CD14-positive monocyte (primary cell): ENCODE measurements around the gene PARP8. TPM values are rescaled to one million over a fixed set of nuclear protein-coding genes. Genes with fewer than 3 reads are reported as not detected.
"Not testable (repeated sequence)": the region's sequence is repeated elsewhere in the genome, so short reads cannot be mapped to it uniquely, and the experiment has no call there.

Experiments used
- DNase-seq, 3 donors: peaks; one replicate each; pipeline ENCODE4 v3.0.0-alpha.2; 2011 to 2022
- H2AFZ ChIP-seq: 2 replicates; pipeline ENCODE4 v1.6.0; 2012; ENCODE audit warnings: mild to moderate bottlenecking, low read depth, low read length, inconsistent platforms; ENCODE audit not compliant: insufficient read depth, poor library complexity, severe bottlenecking
- H3K27ac ChIP-seq, 2 donors: 1 replicate in 1 of 2; 2 replicates in 1 of 2; pipeline ENCODE4 v1.5.1; 2012 to 2013; ENCODE audit warnings: low read length in 2 of 2, control low read depth in 1 of 2, inconsistent platforms in 1 of 2, low read depth in 1 of 2, mild to moderate bottlenecking in 1 of 2
- H3K27me3 ChIP-seq, 2 donors: one replicate each; pipeline versions ENCODE4 v1.6.0 to v1.6.1; 2011 to 2013; ENCODE audit warnings: low read length in 2 of 2; ENCODE audit not compliant: control insufficient read depth in 2 of 2, insufficient read depth in 2 of 2
- H3K36me3 ChIP-seq, 2 donors: replicated peaks in 1 of 2; 1 replicate in 1 of 2; 2 replicates in 1 of 2; pipeline versions ENCODE4 v1.5.1 to v1.6.1; 2012 to 2013; ENCODE audit warnings: low read length in 2 of 2, control low read depth in 1 of 2, inconsistent platforms in 1 of 2, mild to moderate bottlenecking in 1 of 2; ENCODE audit not compliant: insufficient read depth in 2 of 2, control insufficient read depth in 1 of 2
- H3K4me1 ChIP-seq, 2 donors: 1 replicate in 1 of 2; 2 replicates in 1 of 2; pipeline versions ENCODE4 v1.5.1 to v1.6.1; 2012 to 2013; ENCODE audit warnings: low read length in 2 of 2, control low read depth in 1 of 2, inconsistent platforms in 1 of 2, mild to moderate bottlenecking in 1 of 2, moderate library complexity in 1 of 2; ENCODE audit not compliant: insufficient read depth in 2 of 2, control insufficient read depth in 1 of 2
- H3K4me2 ChIP-seq: replicated peaks from 2 replicates; pipeline ENCODE3; 2012; ENCODE audit warnings: low read length, moderate library complexity, mild to moderate bottlenecking; ENCODE audit not compliant: poor library complexity, severe bottlenecking; ENCODE audit errors: extremely low read depth
- H3K4me3 ChIP-seq, 3 experiments: fragments of 200-600 bp in 1 of 3; sonication (generic) in 1 of 3; replicated peaks in 1 of 3; 1 replicate in 2 of 3; 2 replicates in 1 of 3; pipeline ENCODE4 v1.5.1; 2011 to 2013; ENCODE audit warnings: low read length in 3 of 3, mild to moderate bottlenecking in 3 of 3, control low read depth in 2 of 3, low read depth in 2 of 3, inconsistent platforms in 1 of 3, moderate library complexity in 1 of 3
- H3K79me2 ChIP-seq: 2 replicates; pipeline ENCODE4 v1.6.0; 2012; ENCODE audit warnings: mild to moderate bottlenecking, control low read depth, inconsistent platforms, low read length, moderate library complexity; ENCODE audit not compliant: insufficient read depth
- H3K9ac ChIP-seq: 2 replicates; pipeline ENCODE4 v1.6.0; 2017; ENCODE audit warnings: low read length, mild to moderate bottlenecking; ENCODE audit not compliant: insufficient read depth, poor library complexity, severe bottlenecking
- H3K9me3 ChIP-seq, 2 donors: replicated peaks in 1 of 2; 1 replicate in 1 of 2; 2 replicates in 1 of 2; pipeline versions ENCODE4 v1.5.1 to v1.6.1; 2012 to 2013; ENCODE audit warnings: low read length in 2 of 2, control low read depth in 1 of 2; ENCODE audit not compliant: control insufficient read depth in 1 of 2, insufficient read depth in 1 of 2
- H4K20me1 ChIP-seq: 2 replicates; pipeline ENCODE4 v1.6.0; 2012; ENCODE audit warnings: mild to moderate bottlenecking, low read length, control low read depth, moderate library complexity; ENCODE audit not compliant: insufficient read depth
- H3K27ac Mint-ChIP-seq, 7 donors: one replicate each; pipeline ENCODE4 v1.8.0; 2020; ENCODE audit warnings: mild to moderate bottlenecking in 7 of 7, mixed read lengths in 7 of 7, moderate library complexity in 6 of 7, inconsistent platforms in 2 of 7
- H3K27me3 Mint-ChIP-seq, 3 donors: one replicate each; pipeline ENCODE4 v1.8.0; 2021 to 2022; ENCODE audit warnings: low read depth in 3 of 3, mild to moderate bottlenecking in 3 of 3, mixed read lengths in 3 of 3, moderate library complexity in 3 of 3, inconsistent platforms in 1 of 3
- H3K36me3 Mint-ChIP-seq, 2 donors: one replicate each; pipeline ENCODE4 v1.8.0; 2020; ENCODE audit warnings: mixed read lengths in 2 of 2, inconsistent platforms in 1 of 2, mild to moderate bottlenecking in 1 of 2
- H3K4me1 Mint-ChIP-seq: one replicate; pipeline ENCODE4 v1.8.0; 2020; ENCODE audit warnings: mild to moderate bottlenecking, mixed read lengths
- H3K4me3 Mint-ChIP-seq, 2 donors: one replicate each; pipeline ENCODE4 v1.8.0; 2020; ENCODE audit warnings: mild to moderate bottlenecking in 2 of 2, mixed read lengths in 2 of 2, moderate library complexity in 1 of 2
- H3K9me3 Mint-ChIP-seq, 7 donors: one replicate each; pipeline ENCODE4 v1.8.0; 2020 to 2022; ENCODE audit warnings: mixed read lengths in 7 of 7, mild to moderate bottlenecking in 6 of 7, moderate library complexity in 6 of 7, inconsistent platforms in 2 of 7
- WGBS: methylation state at CpG from one replicate; pipeline ENCODE4 v1.1.5; 2013; ENCODE audit warnings: missing lambda C conversion rate; ENCODE audit not compliant: insufficient coverage; 5-methylcytosine and 5-hydroxymethylcytosine counted together
- intact Hi-C, 2 donors: fragments of 100-400 bp; cut with micrococcal nuclease; formaldehyde crosslinking; loops; one replicate each; pipeline versions ENCODE4 v1.15.0 to v1.15.1; 2023
- polyA plus RNA-seq, 3 donors: library from polyadenylated mRNA; depleted of rRNA in 1 of 3; unstranded in 2 of 3; stranded (reverse) in 1 of 3; fragments of 300-500 nt in 2 of 3; fragments of >200 nt in 1 of 3; fragmentation: Illumina TruSeq in 2 of 3; gene quantifications; 1 replicate in 2 of 3; 2 replicates in 1 of 3; pipeline ENCODE4 v1.2.3, GENCODE V29; 2012 to 2021
- TF ChIP-seq, protein P1 (sequence below): fragments of 200-600 bp; IDR thresholded peaks from one replicate; pipeline ENCODE4 v1.8.0; 2022; ENCODE audit warnings: antibody characterized with exemption, mild to moderate bottlenecking

PARP8 gene
- polyA plus RNA-seq, 3 donors: 27.5 to 170 (median 40.6) TPM

DNA sequence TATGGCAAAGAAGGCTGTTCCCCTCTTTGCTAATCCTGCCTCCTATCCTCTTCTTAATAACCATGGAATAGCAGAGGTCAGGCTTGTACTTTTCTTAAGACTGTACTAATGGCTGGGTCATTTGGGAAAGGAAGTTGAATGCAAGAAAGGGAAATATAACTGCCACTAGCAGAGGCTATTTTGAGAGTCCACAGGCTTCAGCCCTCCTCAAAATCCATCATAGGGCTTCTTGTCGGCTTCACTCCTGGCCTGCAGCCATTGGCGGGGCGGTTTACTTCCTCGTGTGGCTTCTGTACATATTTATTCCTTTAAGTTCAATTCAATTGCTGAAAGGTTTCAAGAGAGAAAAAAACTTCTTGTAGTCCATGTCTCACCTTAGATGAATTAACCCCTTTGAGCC lies 2.8 kb upstream of the PARP8 start:
- WGBS: no CpG with 5 or more reads among the region's 4 CpGs

DNA sequence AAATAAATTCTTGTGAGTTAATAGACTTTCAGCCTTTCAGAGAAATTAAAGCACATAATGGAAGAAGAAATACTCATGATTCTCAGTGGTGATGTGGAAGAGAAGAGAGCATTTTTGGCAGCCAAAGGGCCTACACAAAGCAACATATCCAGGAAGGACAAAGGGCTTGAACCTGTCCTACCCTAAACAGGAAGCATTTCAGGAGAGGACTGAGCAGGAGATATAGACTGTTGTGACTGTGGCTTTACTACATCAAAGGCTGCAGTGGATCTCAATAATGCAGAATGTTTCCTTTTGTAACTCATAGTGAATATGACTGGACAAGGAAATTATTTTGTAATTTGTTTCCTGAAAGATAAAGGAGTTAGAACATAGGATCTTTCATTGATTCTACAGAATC lies 1.3 kb upstream of the PARP8 start:
- H3K9ac ChIP-seq: no peak overlapping the region
- H3K4me3 Mint-ChIP-seq: no peak overlapping the region
- peaks cover 4% of the 10 kb centered on the region for H4K20me1 ChIP-seq
- peaks cover 51% of the 10 kb centered on the region for H3K4me1 Mint-ChIP-seq
- intact Hi-C loops: loop anchor here (5.0 to 10.0 kb wide), 3 partner anchors 57 to 220 kb away; partner anchors contain the start of gene EMB (in 1 of the 2)
- no peaks in the 10 kb centered on the region for H3K27me3 Mint-ChIP-seq
- H3K36me3 Mint-ChIP-seq: peaks cover 0 to 1% of the 10 kb centered on the region in 2 donors
- no peaks in the 10 kb centered on the region for H3K36me3 ChIP-seq
- peaks cover 39 to 52% of the 10 kb centered on the region in 2 donors for H3K4me1 ChIP-seq
- TF ChIP-seq, protein P1, sequence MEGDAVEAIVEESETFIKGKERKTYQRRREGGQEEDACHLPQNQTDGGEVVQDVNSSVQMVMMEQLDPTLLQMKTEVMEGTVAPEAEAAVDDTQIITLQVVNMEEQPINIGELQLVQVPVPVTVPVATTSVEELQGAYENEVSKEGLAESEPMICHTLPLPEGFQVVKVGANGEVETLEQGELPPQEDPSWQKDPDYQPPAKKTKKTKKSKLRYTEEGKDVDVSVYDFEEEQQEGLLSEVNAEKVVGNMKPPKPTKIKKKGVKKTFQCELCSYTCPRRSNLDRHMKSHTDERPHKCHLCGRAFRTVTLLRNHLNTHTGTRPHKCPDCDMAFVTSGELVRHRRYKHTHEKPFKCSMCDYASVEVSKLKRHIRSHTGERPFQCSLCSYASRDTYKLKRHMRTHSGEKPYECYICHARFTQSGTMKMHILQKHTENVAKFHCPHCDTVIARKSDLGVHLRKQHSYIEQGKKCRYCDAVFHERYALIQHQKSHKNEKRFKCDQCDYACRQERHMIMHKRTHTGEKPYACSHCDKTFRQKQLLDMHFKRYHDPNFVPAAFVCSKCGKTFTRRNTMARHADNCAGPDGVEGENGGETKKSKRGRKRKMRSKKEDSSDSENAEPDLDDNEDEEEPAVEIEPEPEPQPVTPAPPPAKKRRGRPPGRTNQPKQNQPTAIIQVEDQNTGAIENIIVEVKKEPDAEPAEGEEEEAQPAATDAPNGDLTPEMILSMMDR: no peak
- peak overlapping the region in 1 of 3 experiments; percentile 92 for H3K4me3 ChIP-seq
- peak in 1 of 3 donors; percentile 26 for DNase-seq
- no peak overlapping the region for H2AFZ ChIP-seq
- H3K4me2 ChIP-seq: peak overlapping the region; percentile 73
- H3K9me3 ChIP-seq: no peaks in the 10 kb centered on the region
- H3K27ac ChIP-seq: peak overlapping the region in 1 of 2 donors; percentile 98
- peak overlapping the region; percentile 4 to 97 (median 82) for H3K27ac Mint-ChIP-seq
- H3K27me3 ChIP-seq: no peaks in the 10 kb centered on the region
- H3K9me3 Mint-ChIP-seq: no peaks in the 10 kb centered on the region
- H3K79me2 ChIP-seq: peaks cover 50% of the 10 kb centered on the region

More for the DNA sequence above, 2.8 kb upstream of the PARP8 start:
- Histone ChIP-seq H3K27ac (peak overlapping the region; percentile 44 to 98), H3K36me3 (no peaks in the 10 kb centered on the region), H3K4me1 (peaks cover 34 to 37% of the 10 kb centered on the region in 2 donors), H3K27me3 (no peaks in the 10 kb centered on the region), H3K4me3 (peak overlapping the region in 1 of 3 experiments; percentile 16), H3K9ac (no peak overlapping the region), H3K9me3 (no peaks in the 10 kb centered on the region), H3K4me2 (peak overlapping the region; percentile 37), H3K79me2 (peaks cover 35% of the 10 kb centered on the region), H4K20me1 (no peaks in the 10 kb centered on the region), H2AFZ (peak overlapping the region; percentile 64)
- Mint-ChIP-seq H3K27me3 (no peaks in the 10 kb centered on the region), H3K27ac (peak overlapping the region in 6 of 7 donors; percentile 12 to 84 (median 72)), H3K4me3 (peak overlapping the region; percentile 37 to 49), H3K36me3 (no peaks in the 10 kb centered on the region), H3K4me1 (peaks cover 38% of the 10 kb centered on the region), H3K9me3 (no peaks in the 10 kb centered on the region)
- TF ChIP-seq, protein P1: no peak
- intact Hi-C loops: loop anchor here in 1 of 2 donors (10.0 kb wide), 1 partner anchor 219 kb away; the partner anchor contains the start of gene EMB
- peak in 2 of 3 donors; percentile 27 to 45 for DNase-seq

DNA sequence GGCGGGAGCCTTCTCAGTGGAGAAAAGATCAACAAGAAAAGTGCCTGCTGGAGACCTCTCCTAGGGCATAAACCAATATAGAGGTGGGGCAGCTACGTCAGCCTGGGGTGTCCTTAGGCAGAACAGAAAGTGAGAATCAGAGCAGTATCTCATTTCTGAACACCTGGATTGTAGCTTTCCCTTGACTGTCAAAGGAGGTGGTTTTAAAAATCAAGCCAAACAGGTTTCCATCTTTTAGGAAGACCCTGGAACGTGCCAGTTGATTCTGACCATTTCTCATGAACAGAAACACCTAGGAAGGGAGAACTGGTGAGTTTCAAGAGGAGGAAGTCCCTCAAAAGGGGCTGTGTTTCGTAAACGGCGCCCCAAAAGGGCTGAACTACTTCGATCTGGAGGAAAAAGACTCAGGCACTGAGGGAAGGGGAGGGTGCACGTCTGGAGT lies 655 bp upstream of the PARP8 start:
- H3K9ac ChIP-seq: peak overlapping the region; percentile 96
- H4K20me1 ChIP-seq, H3K36me3 Mint-ChIP-seq, H3K9me3 ChIP-seq, H3K9me3 Mint-ChIP-seq, H3K36me3 ChIP-seq, H3K27me3 ChIP-seq, H3K27me3 Mint-ChIP-seq: not testable (repeated sequence)
- peak overlapping the region; percentile 77 for H2AFZ ChIP-seq
- peak overlapping the region; percentile 91 to 98 (median 96) for H3K27ac Mint-ChIP-seq
- H3K4me3 ChIP-seq: peak overlapping the region; percentile 84 to 92 (median 88)
- intact Hi-C loops: loop anchor here (5.0 to 10.0 kb wide), 3 partner anchors 57 to 221 kb away; partner anchors contain the start of gene EMB (in 1 of the 2)
- peaks cover 56% of the 10 kb centered on the region for H3K4me1 Mint-ChIP-seq
- peak overlapping the region; percentile 73 for H3K4me2 ChIP-seq
- peaks cover 44 to 59% of the 10 kb centered on the region in 2 donors for H3K4me1 ChIP-seq
- H3K27ac ChIP-seq: peak overlapping the region; percentile 95 to 98
- 4% methylated on average over 5 of the region's 8 CpGs for WGBS
- H3K4me3 Mint-ChIP-seq: peak overlapping the region; percentile 89 to 91
- peak; percentile 39 to 64 (median 59) for DNase-seq
- peaks cover 57% of the 10 kb centered on the region for H3K79me2 ChIP-seq
